ENCODE measurements around the gene PRR33.

- TF ChIP-seq CTCF (IDR thresholded peaks at IDR 0.05), result no peak
- no peak for TF ChIP-seq POLR2A (IDR thresholded peaks at IDR 0.05)
These were observed 42.0 kb upstream of the PRR33 start for GRCh38 chr11:1933416-1934334.

Data from right lobe of liver (tissue), 4 donors.